GM19372 (cell line): ENCODE results near the gene CPE.

Experiments used
- ATAC-seq: cut with Tn5 transposase; IDR thresholded peaks from one replicate; pipeline ENCODE4 v1.9.1; 2021; ENCODE audit warnings: mild to moderate bottlenecking, low read depth, moderate library complexity; ENCODE audit not compliant: unreplicated experiment

Gene CPE

DNA sequence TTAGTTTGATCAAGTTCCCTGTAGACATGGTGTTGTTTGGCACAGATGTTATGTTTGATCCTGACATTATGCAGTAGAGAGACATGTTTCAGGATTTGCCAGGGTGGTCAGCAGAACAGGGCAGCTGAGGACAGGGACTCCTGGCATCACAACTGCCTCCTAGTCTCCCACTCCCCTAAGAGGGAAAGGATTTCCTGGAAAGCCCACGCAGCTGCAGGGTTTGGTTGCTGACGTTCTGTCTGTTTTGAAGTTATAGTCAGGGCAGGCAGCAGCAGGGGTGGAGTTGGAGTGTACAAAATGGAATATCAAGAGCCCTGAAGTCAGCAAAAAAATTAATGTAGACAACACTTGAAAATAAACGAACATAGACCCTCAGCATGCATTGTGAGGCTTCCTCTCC lies 125.4 kb downstream of the CPE start:
- no peak for ATAC-seq

DNA sequence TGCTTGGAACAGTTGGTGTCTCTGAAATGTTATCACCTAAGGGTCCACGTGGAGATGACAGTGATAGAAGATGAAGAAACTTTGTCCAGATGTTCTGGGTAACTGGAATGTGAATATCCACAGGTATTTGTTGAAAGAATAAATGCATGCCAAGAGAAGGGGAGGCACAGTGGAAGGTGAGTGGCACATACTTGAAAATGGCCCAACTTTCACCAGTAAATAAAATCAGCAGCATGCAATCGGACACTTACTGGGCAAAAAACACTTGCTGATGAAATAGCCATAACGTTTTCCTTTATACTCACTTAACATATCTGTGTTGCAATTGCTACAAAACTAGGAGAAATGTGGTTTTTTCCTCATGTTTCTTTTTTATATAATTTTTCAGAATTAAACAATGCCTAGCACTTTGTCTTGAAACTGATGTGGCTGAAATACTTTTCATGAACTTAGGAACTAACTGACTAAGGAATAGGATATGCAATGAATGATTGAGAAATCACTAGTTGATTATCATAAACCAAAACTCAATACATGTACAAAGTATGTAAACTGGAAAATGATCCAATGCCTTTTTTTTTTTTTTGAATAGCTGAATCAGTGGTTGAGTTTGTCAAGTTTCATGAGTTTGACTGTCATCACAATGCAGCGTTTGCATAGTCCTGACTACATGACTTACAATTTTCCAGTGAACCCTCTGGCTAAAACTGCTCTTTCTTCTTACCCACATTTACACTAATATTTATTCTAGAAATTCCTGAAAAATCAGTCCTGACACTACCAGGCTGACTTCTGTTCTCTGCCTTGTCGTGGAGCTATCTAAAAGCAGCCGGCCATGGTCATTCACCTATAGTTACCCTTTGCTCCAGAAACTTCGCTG lies 127.4 kb downstream of the CPE start:
- no peak for ATAC-seq

DNA sequence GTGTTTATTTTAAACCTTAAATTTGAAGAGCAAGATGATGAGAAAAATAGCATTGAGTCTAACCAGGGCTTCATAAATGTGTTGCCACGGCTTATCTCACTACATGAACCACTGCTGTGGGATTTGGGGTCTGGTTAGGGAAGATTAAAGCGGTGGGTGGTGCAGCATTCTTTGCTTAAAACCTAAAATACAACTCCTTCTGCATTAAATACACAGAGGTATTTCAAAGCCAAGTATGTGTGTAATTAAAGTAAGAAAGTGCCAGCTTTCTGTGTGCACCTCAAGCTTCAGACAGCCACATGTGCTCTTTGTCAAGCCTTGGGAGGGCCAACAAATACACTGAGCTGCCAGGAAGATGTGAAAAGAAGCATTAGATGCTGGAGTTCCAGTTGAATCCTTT lies 128.0 kb downstream of the CPE start:
- ATAC-seq = no peak

DNA sequence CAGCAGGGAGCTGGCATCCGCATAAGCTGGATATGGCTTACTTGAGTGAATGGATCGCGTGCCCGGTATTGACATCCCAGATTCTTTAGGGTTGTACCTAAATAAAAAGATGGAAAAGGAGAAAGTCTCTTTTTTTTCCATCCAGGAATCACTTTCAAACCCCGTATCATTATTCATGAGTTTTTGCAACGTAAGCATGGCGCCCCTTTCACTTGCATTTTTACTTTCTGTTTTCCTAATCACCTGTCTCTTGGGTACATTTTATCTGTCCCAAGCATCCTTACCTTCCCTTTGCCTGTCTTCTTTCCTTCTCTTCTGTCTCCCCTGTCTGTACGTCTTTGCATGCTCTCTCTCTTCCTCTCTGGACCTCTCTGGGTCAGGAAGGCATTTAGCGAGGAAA lies 128.6 kb downstream of the CPE start:
- no peak for ATAC-seq

DNA sequence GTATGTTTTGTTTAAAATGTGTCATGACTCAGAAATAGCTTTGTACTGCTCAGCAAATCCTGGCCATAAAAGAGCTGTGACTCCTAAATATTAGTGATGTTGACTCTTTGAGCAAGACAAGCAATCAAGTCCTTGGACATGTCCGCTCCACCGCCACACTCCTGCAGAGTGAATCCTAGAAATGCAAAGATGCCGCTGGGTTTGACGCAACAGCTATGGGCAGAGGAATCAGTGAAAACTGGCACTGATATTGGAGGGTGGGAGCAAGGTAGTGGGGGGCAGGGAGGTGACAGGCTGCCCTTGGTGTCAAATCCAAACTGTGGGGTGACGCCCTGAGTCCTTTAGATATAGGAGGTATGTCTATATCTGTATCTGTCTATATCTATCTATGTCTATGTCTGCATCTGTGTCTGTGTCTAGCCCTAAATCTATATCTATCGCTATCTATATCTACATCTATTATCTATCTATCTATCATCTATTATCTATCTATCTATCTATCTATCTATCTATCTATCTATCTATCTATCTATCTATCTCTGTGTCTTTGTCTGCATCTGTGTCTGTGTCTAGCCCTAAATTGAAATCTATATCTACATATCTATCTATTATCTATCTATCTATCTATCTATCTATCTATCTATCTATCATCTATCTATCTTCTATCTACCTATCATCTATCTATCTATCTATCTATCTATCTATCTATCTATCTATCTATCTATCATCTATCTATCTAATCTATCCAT lies 129.7 kb downstream of the CPE start:
- ATAC-seq = no peak

DNA sequence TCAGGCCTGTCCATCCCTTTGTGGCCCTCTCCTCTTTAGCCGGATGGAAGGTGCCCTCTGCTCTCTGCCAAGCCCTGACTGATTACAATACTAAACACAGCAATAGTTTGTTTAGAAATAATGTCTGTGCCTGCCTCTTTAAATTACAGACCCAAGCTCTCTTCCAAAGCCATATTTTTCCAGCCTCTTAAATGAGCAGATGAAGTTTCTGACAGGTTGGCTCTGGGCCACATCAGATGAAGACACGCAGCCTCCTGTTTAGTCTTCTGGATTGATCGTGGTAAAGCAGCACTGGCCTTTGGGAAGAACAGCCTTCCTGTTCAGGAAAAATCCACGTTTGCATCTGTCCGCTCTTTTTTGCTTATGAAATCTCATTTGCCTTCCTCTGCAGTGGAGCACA lies 133.6 kb downstream of the CPE start:
- ATAC-seq = no peak

DNA sequence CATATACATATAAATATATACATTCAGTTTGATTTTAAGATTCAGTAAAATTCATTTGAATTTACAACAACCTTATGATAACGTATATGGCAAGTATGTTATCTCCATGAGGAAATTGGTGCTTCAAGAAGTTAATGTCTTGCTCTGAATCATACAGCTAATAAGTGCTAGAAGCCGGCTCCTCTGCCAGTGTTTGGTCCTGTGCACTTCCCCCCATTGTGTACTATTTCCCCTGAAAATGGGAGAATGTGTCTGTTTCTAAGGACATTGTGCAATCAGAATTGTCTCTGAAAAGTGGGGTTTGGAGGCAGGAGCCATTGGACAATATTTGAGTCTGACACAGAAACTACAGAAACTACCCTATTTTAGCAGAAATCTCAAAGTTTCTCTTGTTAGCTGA lies 135.9 kb downstream of the CPE start:
- ATAC-seq = no peak

- no peak for ATAC-seq
These were observed 136.4 kb downstream of the CPE start for GRCh38 chr4:165515201-165515600.

DNA sequence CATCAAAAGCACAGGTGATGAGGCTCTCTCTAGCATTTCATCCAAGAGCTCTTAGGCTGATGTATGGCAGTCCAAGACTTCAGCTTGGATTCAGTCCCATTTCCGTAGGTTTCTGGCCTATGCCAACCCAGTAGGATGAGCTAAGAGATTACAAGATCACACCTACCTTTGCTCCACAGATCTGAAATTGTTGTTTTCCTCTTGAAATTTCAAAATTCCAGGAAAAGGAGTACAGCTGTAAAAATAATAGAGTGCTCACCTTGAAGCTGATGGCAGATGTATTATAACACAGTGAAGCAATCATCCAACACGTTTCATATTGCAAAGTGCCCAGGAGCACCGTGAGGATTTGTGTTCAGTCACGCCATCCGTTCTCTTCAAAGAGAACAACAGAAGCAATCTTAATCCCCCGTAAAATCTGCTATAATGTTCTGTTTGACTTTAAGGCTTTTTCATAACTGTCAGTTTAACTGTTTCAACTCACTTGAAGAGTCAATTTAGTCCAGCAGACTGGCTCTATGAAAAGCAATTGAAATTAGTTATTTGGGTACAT lies 137.5 kb downstream of the CPE start:
- no peak for ATAC-seq

DNA sequence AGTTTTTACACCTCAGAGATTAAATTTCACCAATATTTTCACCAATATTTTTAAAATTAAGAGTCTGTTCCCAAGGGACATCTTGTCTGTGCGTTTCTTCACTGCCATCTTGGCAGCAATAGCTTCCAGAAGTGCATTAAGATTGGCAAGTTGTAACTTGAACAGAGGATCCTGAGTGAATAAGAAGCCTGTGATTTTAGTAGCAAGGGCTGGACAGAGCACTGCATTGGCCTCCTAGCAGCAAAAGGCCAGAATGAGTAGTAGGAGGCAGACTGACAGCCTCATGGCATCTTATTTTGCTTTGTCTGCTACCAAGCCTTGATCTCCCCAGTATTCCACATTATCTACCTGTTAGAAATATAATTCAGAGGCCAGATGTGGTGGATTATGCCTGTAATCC lies 138.4 kb downstream of the CPE start:
- ATAC-seq = no peak

DNA sequence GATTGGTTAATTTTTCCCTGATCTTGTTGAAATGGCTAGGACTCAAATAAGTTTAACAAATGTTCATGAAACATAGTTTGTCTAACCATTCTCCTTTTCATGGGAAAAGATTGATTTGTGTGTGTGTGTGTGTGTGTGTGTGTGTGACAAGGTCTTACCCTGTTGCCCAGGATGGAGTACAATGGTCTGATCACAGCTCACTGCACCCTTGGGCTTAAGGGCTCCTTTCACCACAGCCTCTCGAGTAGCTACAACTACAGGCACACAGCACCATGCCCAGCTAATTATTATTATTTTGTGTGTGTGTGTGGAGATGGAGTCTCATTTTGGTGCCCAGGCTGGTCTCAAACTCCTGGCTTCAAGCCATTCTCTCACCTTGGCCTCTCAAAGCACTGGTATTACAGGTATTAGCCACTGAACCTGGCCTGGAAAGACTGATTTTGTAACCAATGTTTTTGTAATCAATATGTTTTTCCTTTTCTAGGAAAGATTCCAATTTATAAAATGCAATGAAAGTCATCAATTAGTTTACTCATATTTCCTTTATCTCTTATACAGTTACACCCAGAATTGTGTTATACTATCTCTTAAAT lies 139.3 kb downstream of the CPE start:
- no peak for ATAC-seq

- no peak for ATAC-seq
These were observed 139.9 kb downstream of the CPE start for GRCh38 chr4:165518686-165519085.

- ATAC-seq = no peak
These were observed 140.8 kb downstream of the CPE start for GRCh38 chr4:165519591-165519990.

DNA sequence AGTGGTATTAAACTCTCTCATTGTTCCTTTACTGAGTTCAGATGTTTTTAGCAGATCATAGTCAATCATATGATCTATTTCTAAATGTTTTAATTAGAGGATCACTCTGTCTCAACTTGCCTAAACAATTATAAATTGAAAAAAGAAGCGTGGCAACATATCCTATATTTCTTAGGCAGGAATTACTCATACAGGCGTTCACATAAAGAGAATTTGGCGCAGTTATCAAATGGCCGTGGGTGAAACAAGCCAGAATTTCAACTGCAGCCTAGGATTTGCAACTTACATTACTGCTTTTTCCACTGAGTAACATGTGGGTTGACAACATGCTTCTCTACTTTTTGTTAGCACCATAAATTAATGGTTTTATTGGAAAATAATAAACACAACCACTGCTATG lies 141.3 kb downstream of the CPE start:
- ATAC-seq = no peak

- no peak for ATAC-seq
These were observed 143.2 kb downstream of the CPE start for GRCh38 chr4:165522050-165522449.

- ATAC-seq = no peak
These were observed 145.9 kb downstream of the CPE start for GRCh38 chr4:165524532-165525190.

GRCh38 chr4:165532976-165533375 lies 154.2 kb downstream of the CPE start:
- ATAC-seq = no peak

GRCh38 chr4:165537028-165537648 lies 158.3 kb downstream of the CPE start:
- ATAC-seq = peak; percentile 61

DNA sequence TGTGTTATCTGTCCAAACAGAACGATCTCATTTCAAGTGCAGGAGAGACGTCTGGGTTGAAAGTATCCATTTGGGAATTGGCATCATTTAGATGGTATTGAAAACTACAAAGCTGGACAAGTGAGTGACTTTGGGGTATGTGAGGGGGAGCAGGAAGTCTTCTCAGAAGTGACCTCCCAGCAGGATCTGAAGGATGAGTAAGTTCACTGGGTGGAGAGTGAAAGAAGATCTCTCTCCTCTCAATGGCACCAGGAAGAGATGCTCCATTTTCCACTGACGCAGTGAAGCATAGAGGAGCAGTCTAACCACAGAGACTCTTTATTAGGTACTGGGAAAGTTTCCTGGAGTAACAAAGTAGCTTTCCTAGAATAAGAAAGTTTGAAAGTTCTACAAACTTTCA lies 161.0 kb downstream of the CPE start:
- no peak for ATAC-seq

DNA sequence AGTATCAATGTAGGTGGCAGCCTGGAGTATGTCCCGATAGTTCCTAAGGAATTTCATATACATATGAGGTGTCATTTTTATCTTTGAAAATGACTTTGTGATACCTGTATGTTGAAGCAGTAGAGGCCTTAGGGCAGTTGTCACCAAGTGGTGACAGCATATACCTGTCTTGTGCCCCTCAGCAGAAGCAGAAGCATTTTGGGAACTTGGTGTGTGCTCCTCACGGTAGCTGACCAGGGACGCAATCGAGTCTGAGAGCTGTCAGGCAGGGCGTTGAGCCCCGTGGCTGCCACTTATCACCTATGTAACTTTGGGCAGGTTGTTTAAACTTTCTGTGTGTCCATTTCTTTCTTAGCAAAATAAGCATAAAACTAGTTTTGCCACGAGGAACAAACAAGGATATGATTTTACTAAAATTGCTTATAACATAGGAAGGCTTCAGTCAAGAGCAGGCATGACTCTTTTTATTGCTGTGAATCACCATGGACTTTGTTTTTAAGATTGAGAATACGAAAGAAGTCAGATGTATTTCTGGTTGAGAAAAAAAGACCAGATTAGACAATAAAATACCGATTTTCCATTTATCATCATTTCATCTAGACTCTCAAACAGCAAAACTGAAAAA lies 161.5 kb downstream of the CPE start:
- no peak for ATAC-seq
